ENCODE measurements around the gene CHCHD3. TPM values are rescaled to one million over a fixed set of nuclear protein-coding genes. Genes with fewer than 3 reads are reported as not detected.

The CHCHD3 gene
- total RNA-seq, 4 donors from 2014 or later: 40.6 to 66.6 (median 48.1) TPM

GRCh38 chr7:132855901-132856300 is 226.0 kb downstream of the CHCHD3 start:
- H3K27ac ChIP-seq: no peak overlapping the region
- no peak for TF ChIP-seq EP300 (IDR thresholded peaks at IDR 0.05)
- TF ChIP-seq CTCF (IDR thresholded peaks at IDR 0.05): no peak
- TF ChIP-seq POLR2A (IDR thresholded peaks at IDR 0.05): no peak
- WGBS, 2 donors: 78 to 88% methylated on average over 2 of the region's 2 CpGs
- no peak for DNase-seq (ENCODE audit: low spot score in 2 of 2)
- H3K4me3 ChIP-seq: no peak overlapping the region
- H3K4me1 ChIP-seq: no peaks in the 10 kb centered on the region
- H3K27me3 ChIP-seq: no peaks in the 10 kb centered on the region
- no peaks in the 10 kb centered on the region for H3K9me3 ChIP-seq
- H3K36me3 ChIP-seq: no peaks in the 10 kb centered on the region

- no peak for DNase-seq (ENCODE audit: low spot score in 2 of 2)
- Histone ChIP-seq H3K27me3 (no peaks in the 10 kb centered on the region), H3K36me3 (no peaks in the 10 kb centered on the region), H3K9me3 (no peaks in the 10 kb centered on the region), H3K4me1 (no peaks in the 10 kb centered on the region), H3K4me3 (no peak overlapping the region), H3K27ac (no peak overlapping the region)
- 98% methylated on average over 1 of the region's 1 CpG for WGBS, 2 donors
- TF ChIP-seq CTCF (IDR thresholded peaks at IDR 0.05): no peak
- no peak for TF ChIP-seq POLR2A (IDR thresholded peaks at IDR 0.05)
- TF ChIP-seq EP300 (IDR thresholded peaks at IDR 0.05): no peak
Measured at GRCh38 chr7:132854238-132854637, 227.7 kb downstream of the CHCHD3 start.

- H3K27me3 ChIP-seq: no peaks in the 10 kb centered on the region
- 79 to 85% methylated on average over 7 of the region's 7 CpGs for WGBS, 2 donors
- no peaks in the 10 kb centered on the region for H3K9me3 ChIP-seq
- H3K27ac ChIP-seq: no peak overlapping the region
- TF ChIP-seq CTCF (IDR thresholded peaks at IDR 0.05): no peak
- no peak for TF ChIP-seq EP300 (IDR thresholded peaks at IDR 0.05)
- no peak for TF ChIP-seq POLR2A (IDR thresholded peaks at IDR 0.05)
- H3K4me3 ChIP-seq: no peak overlapping the region
- no peak for DNase-seq (ENCODE audit: low spot score in 2 of 2)
- H3K4me1 ChIP-seq: no peaks in the 10 kb centered on the region
- no peaks in the 10 kb centered on the region for H3K36me3 ChIP-seq
Measured at GRCh38 chr7:132847376-132847775, 234.5 kb downstream of the CHCHD3 start.

- H3K4me1 ChIP-seq: no peaks in the 10 kb centered on the region
- TF ChIP-seq EP300 (IDR thresholded peaks at IDR 0.05): no peak
- TF ChIP-seq CTCF (IDR thresholded peaks at IDR 0.05): no peak
- TF ChIP-seq POLR2A (IDR thresholded peaks at IDR 0.05): no peak
- DNase-seq (ENCODE audit: low spot score in 2 of 2): no peak
Measured at GRCh38 chr7:132846086-132846485, 235.8 kb downstream of the CHCHD3 start.

GRCh38 chr7:132842478-132842877 is 239.4 kb downstream of the CHCHD3 start:
- Histone ChIP-seq H3K36me3 (peaks cover 0 to 4% (median 0%) of the 10 kb centered on the region in 3 donors), H3K27ac (no peak overlapping the region), H3K4me3 (no peak overlapping the region), H3K27me3 (no peaks in the 10 kb centered on the region), H3K4me1 (no peaks in the 10 kb centered on the region), H3K9me3 (no peaks in the 10 kb centered on the region)
- TF ChIP-seq POLR2A (IDR thresholded peaks at IDR 0.05): no peak
- no peak for TF ChIP-seq EP300 (IDR thresholded peaks at IDR 0.05)
- no peak for TF ChIP-seq CTCF (IDR thresholded peaks at IDR 0.05)
- DNase-seq (ENCODE audit: low spot score in 2 of 2): no peak
- WGBS, 2 donors: 92% methylated on average over 4 of the region's 4 CpGs

More at GRCh38 chr7:132846086-132846485, 235.8 kb downstream of the CHCHD3 start:
- 80 to 83% methylated on average over 3 of the region's 3 CpGs for whole genome bisulfite sequencing, 2 donors
- H3K4me3 ChIP-seq: no peak overlapping the region
- H3K36me3 ChIP-seq: peaks cover 0 to 4% (median 0%) of the 10 kb centered on the region in 3 donors
- no peaks in the 10 kb centered on the region for H3K27me3 ChIP-seq
- H3K27ac ChIP-seq: no peak overlapping the region
- H3K9me3 ChIP-seq: no peaks in the 10 kb centered on the region

Data from tibial nerve (tissue), 4 donors.